ENCODE measurements around the gene EPHB1. TPM values are rescaled to one million over a fixed set of nuclear protein-coding genes. Genes with fewer than 3 reads are reported as not detected.

EPHB1 gene
- polyA plus RNA-seq, 1 of the 3 experiments (the other 2 are of a cell fraction), result 1.2 TPM

- no peak overlapping the region for H3K27ac ChIP-seq (ENCODE audit: low read depth in 2 of 2, low read length in 1 of 2)
- no peaks in the 10 kb centered on the region for H4K20me1 ChIP-seq (ENCODE audit: insufficient read depth)
- no peak for DNase-seq
- CTCF ChIA-PET, result interaction anchor here (1.1 kb wide), 1 partner anchor 271 kb away, joined by 4 read pairs; no protein-coding TSS in a partner anchor
- TF ChIP-seq YY1 (IDR thresholded peaks at IDR 0.05; ENCODE audit: low read depth) (no peak), TAF1 (IDR thresholded peaks at IDR 0.05; ENCODE audit: borderline replicate concordance, low read depth, low read length) (no peak), RXRA (IDR thresholded peaks at IDR 0.05; ENCODE audit: borderline replicate concordance, low read depth) (no peak)
- H3K4me2 ChIP-seq, result no peak overlapping the region
- POLR2A ChIA-PET, result no interaction called here
- WGBS (ENCODE audit: low lambda C conversion rate), result 91% methylated on average over 1 of the region's 1 CpG
- H3K9me2 ChIP-seq, result no peaks in the 10 kb centered on the region
- no peaks in the 10 kb centered on the region; a peak in 1 of 4 replicates for H3K4me1 ChIP-seq (ENCODE audit: control insufficient read depth in 1 of 2, insufficient read depth in 2 of 2, low read depth in 1 of 2, low read length in 1 of 2)
- no peak overlapping the region for H3K4me3 ChIP-seq (ENCODE audit: low read depth in 2 of 2, low read length in 1 of 2)
- no peaks in the 10 kb centered on the region for H3F3A ChIP-seq (replicated peaks; ENCODE audit: insufficient read depth)
- H3K27me3 ChIP-seq (ENCODE audit: insufficient read depth), result no peaks in the 10 kb centered on the region
- no peaks in the 10 kb centered on the region for H3K79me2 ChIP-seq (ENCODE audit: insufficient read depth)
- no peaks in the 10 kb centered on the region for H3K9me3 ChIP-seq
- H3K9ac ChIP-seq, result no peak overlapping the region
- no peaks in the 10 kb centered on the region for H3K36me3 ChIP-seq (replicated peaks in 1 of 2; ENCODE audit: control insufficient read depth in 1 of 2, insufficient read depth in 2 of 2, low read length in 1 of 2)
- H2AFZ ChIP-seq (ENCODE audit: low read depth), result no peak overlapping the region
Measured at GRCh38 chr3:134871818-134872217, 76.8 kb downstream of the EPHB1 start.

GRCh38 chr3:134872440-134873388, 77.7 kb downstream of the EPHB1 start:
- H4K20me1 ChIP-seq (ENCODE audit: insufficient read depth), result no peaks in the 10 kb centered on the region
- no peaks in the 10 kb centered on the region for H3K27me3 ChIP-seq (ENCODE audit: insufficient read depth)
- no peak overlapping the region for H2AFZ ChIP-seq (ENCODE audit: low read depth)
- no peaks in the 10 kb centered on the region; a peak in 1 of 4 replicates for H3K4me1 ChIP-seq (ENCODE audit: control insufficient read depth in 1 of 2, insufficient read depth in 2 of 2, low read depth in 1 of 2, low read length in 1 of 2)
- H3K36me3 ChIP-seq (replicated peaks in 1 of 2; ENCODE audit: control insufficient read depth in 1 of 2, insufficient read depth in 2 of 2, low read length in 1 of 2), result no peaks in the 10 kb centered on the region
- H3K4me2 ChIP-seq, result no peak overlapping the region
- no peaks in the 10 kb centered on the region for H3K79me2 ChIP-seq (ENCODE audit: insufficient read depth)
- DNase-seq, result no peak
- no peak overlapping the region for H3K4me3 ChIP-seq (ENCODE audit: low read depth in 2 of 2, low read length in 1 of 2)
- no peak overlapping the region for H3K9ac ChIP-seq
- 64% methylated on average over 8 of the region's 8 CpGs for WGBS (ENCODE audit: low lambda C conversion rate)
- TF ChIP-seq, protein P1, sequence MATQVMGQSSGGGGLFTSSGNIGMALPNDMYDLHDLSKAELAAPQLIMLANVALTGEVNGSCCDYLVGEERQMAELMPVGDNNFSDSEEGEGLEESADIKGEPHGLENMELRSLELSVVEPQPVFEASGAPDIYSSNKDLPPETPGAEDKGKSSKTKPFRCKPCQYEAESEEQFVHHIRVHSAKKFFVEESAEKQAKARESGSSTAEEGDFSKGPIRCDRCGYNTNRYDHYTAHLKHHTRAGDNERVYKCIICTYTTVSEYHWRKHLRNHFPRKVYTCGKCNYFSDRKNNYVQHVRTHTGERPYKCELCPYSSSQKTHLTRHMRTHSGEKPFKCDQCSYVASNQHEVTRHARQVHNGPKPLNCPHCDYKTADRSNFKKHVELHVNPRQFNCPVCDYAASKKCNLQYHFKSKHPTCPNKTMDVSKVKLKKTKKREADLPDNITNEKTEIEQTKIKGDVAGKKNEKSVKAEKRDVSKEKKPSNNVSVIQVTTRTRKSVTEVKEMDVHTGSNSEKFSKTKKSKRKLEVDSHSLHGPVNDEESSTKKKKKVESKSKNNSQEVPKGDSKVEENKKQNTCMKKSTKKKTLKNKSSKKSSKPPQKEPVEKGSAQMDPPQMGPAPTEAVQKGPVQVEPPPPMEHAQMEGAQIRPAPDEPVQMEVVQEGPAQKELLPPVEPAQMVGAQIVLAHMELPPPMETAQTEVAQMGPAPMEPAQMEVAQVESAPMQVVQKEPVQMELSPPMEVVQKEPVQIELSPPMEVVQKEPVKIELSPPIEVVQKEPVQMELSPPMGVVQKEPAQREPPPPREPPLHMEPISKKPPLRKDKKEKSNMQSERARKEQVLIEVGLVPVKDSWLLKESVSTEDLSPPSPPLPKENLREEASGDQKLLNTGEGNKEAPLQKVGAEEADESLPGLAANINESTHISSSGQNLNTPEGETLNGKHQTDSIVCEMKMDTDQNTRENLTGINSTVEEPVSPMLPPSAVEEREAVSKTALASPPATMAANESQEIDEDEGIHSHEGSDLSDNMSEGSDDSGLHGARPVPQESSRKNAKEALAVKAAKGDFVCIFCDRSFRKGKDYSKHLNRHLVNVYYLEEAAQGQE (IDR thresholded peaks at IDR 0.05; ENCODE audit: low read depth, low read length), result no peak
- TF ChIP-seq, protein P2, sequence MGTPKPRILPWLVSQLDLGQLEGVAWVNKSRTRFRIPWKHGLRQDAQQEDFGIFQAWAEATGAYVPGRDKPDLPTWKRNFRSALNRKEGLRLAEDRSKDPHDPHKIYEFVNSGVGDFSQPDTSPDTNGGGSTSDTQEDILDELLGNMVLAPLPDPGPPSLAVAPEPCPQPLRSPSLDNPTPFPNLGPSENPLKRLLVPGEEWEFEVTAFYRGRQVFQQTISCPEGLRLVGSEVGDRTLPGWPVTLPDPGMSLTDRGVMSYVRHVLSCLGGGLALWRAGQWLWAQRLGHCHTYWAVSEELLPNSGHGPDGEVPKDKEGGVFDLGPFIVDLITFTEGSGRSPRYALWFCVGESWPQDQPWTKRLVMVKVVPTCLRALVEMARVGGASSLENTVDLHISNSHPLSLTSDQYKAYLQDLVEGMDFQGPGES (IDR thresholded peaks at IDR 0.05; ENCODE audit: low read depth, low read length), result no peak
- TF ChIP-seq PBX3 (IDR thresholded peaks at IDR 0.05), result no peak
- TF ChIP-seq GATA2 (CRISPR knock-in tag; IDR thresholded peaks at IDR 0.05), result no peak
- TF ChIP-seq RCOR1 (IDR thresholded peaks at IDR 0.05; ENCODE audit: low read length), result no peak
- TF ChIP-seq CHD2 (IDR thresholded peaks at IDR 0.05; ENCODE audit: low read length, partially characterized antibody), result no peak
- no peak for TF ChIP-seq EP300 (IDR thresholded peaks at IDR 0.05; ENCODE audit: borderline replicate concordance in 1 of 2, low read depth in 1 of 2, low read length in 1 of 2)
- TF ChIP-seq MAX (IDR thresholded peaks at IDR 0.05; ENCODE audit: low read depth), result no peak
- no peak for TF ChIP-seq GABPA (IDR thresholded peaks at IDR 0.05; ENCODE audit: low read depth)
- TF ChIP-seq MXI1 (IDR thresholded peaks at IDR 0.05; ENCODE audit: low read depth, low read length), result no peak
- ChIA-PET POLR2A (no interaction called here), CTCF (interaction anchor here (1.1 kb wide), 1 partner anchor 272 kb away, joined by 4 read pairs; no protein-coding TSS in a partner anchor)
- H3K27ac ChIP-seq (ENCODE audit: low read depth in 2 of 2, low read length in 1 of 2), result no peak overlapping the region
- H3K9me2 ChIP-seq, result no peaks in the 10 kb centered on the region
- no peaks in the 10 kb centered on the region for H3K9me3 ChIP-seq
- no peaks in the 10 kb centered on the region for H3F3A ChIP-seq (replicated peaks; ENCODE audit: insufficient read depth)
